Measurements from ENCODE around the gene IPO11. TPM values are rescaled to one million over a fixed set of nuclear protein-coding genes. Genes with fewer than 3 reads are reported as not detected.

IPO11 gene
- total RNA-seq, 4 donors from 2014 or later, result 20.8 to 48.2 (median 23.6) TPM

DNA sequence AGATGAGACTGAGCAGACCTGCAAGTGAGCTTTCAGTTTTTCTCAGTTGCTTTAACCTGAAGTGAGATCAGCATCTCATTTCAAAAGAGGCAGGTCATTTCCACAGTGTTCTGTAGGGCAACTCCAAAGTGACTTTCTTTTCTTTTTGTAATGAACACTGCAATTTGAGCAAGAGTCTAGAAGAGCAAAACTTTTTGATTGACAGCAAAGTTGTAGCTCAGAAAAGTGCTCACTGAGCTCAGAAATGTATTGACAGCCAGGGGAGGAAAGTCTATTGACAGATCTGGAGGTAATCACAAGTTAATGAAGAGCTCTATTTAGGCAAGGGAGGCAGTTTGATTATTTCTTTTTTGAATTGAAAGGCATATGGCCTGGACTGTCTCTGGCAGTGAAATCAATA lies 220.7 kb downstream of the IPO11 start:
- ATAC-seq (ENCODE audit: low FRiP score) (no peak), DNase-seq (ENCODE audit: low spot score) (no peak)
- TF ChIP-seq, protein P1, sequence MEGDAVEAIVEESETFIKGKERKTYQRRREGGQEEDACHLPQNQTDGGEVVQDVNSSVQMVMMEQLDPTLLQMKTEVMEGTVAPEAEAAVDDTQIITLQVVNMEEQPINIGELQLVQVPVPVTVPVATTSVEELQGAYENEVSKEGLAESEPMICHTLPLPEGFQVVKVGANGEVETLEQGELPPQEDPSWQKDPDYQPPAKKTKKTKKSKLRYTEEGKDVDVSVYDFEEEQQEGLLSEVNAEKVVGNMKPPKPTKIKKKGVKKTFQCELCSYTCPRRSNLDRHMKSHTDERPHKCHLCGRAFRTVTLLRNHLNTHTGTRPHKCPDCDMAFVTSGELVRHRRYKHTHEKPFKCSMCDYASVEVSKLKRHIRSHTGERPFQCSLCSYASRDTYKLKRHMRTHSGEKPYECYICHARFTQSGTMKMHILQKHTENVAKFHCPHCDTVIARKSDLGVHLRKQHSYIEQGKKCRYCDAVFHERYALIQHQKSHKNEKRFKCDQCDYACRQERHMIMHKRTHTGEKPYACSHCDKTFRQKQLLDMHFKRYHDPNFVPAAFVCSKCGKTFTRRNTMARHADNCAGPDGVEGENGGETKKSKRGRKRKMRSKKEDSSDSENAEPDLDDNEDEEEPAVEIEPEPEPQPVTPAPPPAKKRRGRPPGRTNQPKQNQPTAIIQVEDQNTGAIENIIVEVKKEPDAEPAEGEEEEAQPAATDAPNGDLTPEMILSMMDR (IDR thresholded peaks at IDR 0.05), result no peak

DNA sequence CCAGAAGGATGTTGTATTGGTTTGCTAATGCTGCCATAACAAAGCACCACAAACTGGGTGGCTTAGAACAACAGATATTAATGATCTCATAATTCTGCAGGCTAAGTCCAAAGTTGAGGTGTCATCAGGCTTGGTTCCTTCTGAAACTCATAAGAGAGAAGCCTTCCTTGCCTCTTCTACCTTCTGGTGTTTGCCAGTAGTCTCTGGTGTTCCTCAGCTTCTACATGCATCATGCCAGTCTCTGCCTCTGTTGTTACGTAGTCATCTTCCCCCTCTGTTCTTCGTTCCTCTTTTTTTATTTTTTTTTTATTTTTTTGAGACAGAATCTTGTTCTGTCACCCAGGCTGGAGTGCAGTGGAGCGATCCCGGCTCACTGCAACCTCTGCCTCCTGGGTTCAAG lies 227.9 kb downstream of the IPO11 start:
- DNase-seq (ENCODE audit: low spot score) (no peak), ATAC-seq (ENCODE audit: low FRiP score) (no peak)
- TF ChIP-seq, protein P1 (IDR thresholded peaks at IDR 0.05), result no peak

DNA sequence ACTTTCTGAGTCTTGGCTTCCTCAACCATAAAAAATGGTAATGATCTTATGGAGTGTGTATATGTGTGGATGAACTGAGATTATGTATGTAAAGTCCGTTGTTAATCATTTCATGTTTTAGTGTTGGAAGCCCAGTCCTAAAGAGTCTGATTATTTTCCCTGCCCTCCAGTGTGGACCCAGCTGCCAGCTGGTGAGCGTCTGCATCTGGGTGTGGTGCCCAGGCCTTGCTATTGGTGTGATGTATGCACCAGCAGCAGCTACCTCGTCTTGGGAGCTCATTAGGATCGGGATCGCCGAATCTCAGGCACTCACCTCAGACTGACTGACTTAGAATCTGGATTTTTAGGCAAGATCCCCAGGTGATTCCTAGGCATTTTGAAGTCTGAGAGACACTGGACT lies 229.9 kb downstream of the IPO11 start:
- ATAC-seq (ENCODE audit: low FRiP score), result no peak

DNA sequence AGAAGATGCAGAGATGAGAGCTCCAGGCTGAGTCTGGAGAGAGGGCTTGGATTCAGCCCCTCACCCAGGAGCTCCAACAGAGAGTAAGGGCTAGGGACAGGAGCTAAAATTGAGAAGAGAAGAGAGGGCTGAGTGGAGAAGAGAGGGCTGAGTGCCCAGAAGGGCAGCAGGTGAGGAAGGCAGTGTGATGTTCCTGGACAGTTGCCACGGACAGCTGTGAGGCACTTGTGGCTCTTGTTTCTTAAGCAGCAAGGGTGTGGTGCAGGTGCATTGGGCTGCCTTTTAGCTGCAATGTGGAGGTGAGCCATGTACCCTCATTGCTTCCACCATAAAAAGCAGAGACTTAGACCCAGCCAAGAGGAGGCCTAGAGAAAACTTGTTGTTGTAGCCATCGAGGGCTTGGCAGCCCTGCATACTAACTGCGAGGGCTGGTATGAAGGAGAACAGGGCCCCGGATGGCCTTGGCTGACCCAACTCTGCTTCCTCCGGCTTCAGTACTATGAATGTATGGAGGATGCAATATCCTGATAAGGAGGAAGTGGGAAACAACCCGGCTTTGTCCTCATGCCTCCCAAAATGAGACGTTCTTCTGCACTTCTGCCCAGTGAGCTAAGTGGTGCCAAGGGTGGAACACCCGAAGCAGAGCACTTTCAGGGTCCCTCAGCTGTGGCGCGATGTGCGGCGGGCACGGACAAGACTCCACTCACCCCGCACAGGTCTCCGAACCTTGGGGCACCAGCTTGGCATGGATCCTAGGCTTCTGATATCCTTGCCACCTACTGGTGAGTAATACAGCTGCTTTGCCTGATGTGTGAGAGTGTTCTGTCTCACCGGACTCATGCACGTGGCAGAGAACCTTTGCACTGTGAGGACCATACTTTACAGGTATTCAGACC lies 231.2 kb downstream of the IPO11 start:
- TF ChIP-seq, protein P1 (IDR thresholded peaks at IDR 0.05), result no peak
- DNase-seq (ENCODE audit: low spot score) (no peak), ATAC-seq (ENCODE audit: low FRiP score) (no peak)

More for the DNA sequence above, 229.9 kb downstream of the IPO11 start:
- TF ChIP-seq, protein P1 (IDR thresholded peaks at IDR 0.05), result no peak
- no peak for DNase-seq (ENCODE audit: low spot score)

DNA sequence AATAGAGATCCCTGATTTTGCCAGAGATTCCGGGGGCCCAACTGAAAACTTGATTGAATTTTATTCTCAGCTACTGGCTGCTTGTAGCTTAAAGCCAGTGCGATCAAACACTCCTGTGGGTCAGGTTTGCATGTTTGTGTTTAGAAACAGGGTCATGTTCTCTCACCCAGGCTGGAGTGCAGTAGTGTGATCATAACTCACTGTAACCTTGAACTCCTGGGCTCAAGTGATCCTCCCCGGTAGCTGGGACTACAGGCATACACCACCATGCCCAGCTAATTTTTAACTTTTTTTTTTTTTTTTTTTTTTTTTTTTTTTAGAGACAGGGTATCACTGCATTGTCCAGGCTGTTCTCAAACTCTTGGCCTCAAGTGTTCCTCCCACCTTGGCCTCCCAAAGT lies 232.7 kb downstream of the IPO11 start:
- ATAC-seq (ENCODE audit: low FRiP score) (no peak), DNase-seq (ENCODE audit: low spot score) (no peak)
- TF ChIP-seq, protein P1 (IDR thresholded peaks at IDR 0.05), result no peak

DNA sequence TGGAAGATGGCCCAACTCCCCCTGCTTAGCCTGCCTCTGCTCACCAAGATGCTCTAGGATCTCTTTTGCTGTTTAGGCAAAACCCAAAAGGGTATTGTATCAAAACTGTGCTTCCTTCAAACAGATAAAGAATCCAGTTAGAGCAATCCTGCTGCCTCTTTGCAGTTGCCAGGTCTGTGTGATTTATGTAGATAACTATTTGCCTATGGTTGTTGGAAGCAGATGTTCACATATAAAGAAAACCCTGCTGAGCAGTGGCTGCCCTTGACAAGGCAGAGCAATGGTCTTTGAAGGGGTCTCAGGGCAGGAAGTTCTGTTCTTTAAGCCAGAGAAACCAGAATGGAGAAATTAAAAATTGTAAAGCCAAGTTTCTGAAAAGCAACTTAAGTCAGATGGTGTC lies 234.7 kb downstream of the IPO11 start:
- no peak for DNase-seq (ENCODE audit: low spot score)
- ATAC-seq (ENCODE audit: low FRiP score), result no peak
- TF ChIP-seq, protein P1 (IDR thresholded peaks at IDR 0.05), result no peak

DNA sequence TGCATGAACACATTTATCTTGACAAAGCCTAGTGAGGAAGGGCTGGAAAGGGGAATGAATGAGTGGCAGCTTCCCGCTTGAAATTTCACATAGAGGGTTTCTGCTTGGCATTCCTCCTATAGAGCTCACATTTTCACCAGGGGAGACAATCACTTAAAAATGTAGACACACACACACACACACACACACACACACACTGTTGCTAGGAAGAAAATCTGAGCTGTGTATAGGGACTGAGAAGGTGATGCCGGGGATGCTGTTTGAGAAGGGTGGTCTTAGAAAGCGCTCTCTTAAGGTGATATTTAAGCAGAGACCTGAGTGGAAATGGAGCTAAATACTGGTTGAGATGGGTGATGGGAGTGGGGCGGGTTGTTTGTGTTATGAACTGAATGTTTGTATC lies 236.5 kb downstream of the IPO11 start:
- TF ChIP-seq, protein P1 (IDR thresholded peaks at IDR 0.05), result no peak
- ATAC-seq (ENCODE audit: low FRiP score) (no peak), DNase-seq (ENCODE audit: low spot score) (no peak)
